H54 (cell line): Measurements from ENCODE around the gene CELF4.
A peak's percentile ranks its signal among the peaks of the same experiment; 100 is the strongest.

Experiments used
- DNase-seq: peaks from one replicate; pipeline ENCODE4 v3.0.0; 2011; ENCODE audit warnings: low spot score, mixed read lengths; ENCODE audit not compliant: insufficient read length
- FAIRE-seq: peaks from 3 replicates; lab custom pipeline; 2011; peaks lifted over from hg19 to GRCh38; lab: Jason Lieb, UNC
- POLR2A ChIP-seq: IDR thresholded peaks from 2 replicates; pipeline ENCODE4 v1.6.1; 2011; ENCODE audit warnings: low read depth, mild to moderate bottlenecking, low read length

The CELF4 gene

GRCh38 chr18:37547196-37547827 lies 18.3 kb downstream of the CELF4 start:
- no peak for TF ChIP-seq POLR2A
- FAIRE-seq (no peak), DNase-seq (no peak)

- DNase-seq: no peak
- no peak for FAIRE-seq
- no peak for TF ChIP-seq POLR2A
Observed at GRCh38 chr18:37546651-37547050, 18.9 kb downstream of the CELF4 start.

GRCh38 chr18:37546272-37546537 lies 19.4 kb downstream of the CELF4 start:
- DNase-seq (no peak), FAIRE-seq (no peak)

GRCh38 chr18:37545461-37546271 lies 19.9 kb downstream of the CELF4 start:
- no peak for FAIRE-seq
- TF ChIP-seq POLR2A: no peak
- DNase-seq: no peak

More at GRCh38 chr18:37546272-37546537, 19.4 kb downstream of the CELF4 start:
- no peak for TF ChIP-seq POLR2A

- no peak for TF ChIP-seq POLR2A
- DNase-seq: no peak
- no peak for FAIRE-seq
Observed at GRCh38 chr18:37544713-37545112, 20.9 kb downstream of the CELF4 start.

- DNase-seq (no peak), FAIRE-seq (no peak)
- no peak for TF ChIP-seq POLR2A
Observed at GRCh38 chr18:37544217-37544616, 21.4 kb downstream of the CELF4 start.

- DNase-seq (no peak), FAIRE-seq (no peak)
- no peak for TF ChIP-seq POLR2A
Observed at GRCh38 chr18:37543321-37543720, 22.3 kb downstream of the CELF4 start.

- TF ChIP-seq POLR2A: no peak
- no peak for FAIRE-seq
- no peak for DNase-seq
Observed at GRCh38 chr18:37541517-37541916, 24.1 kb downstream of the CELF4 start.

- TF ChIP-seq POLR2A: no peak
- peak; percentile 24 for DNase-seq
- no peak for FAIRE-seq
Observed at GRCh38 chr18:37540424-37541138, 25.0 kb downstream of the CELF4 start.

GRCh38 chr18:37539236-37539635 lies 26.4 kb downstream of the CELF4 start:
- FAIRE-seq (no peak), DNase-seq (no peak)
- no peak for TF ChIP-seq POLR2A

- no peak for TF ChIP-seq POLR2A
- FAIRE-seq (no peak), DNase-seq (no peak)
Observed at GRCh38 chr18:37538526-37539205, 26.9 kb downstream of the CELF4 start.

GRCh38 chr18:37537868-37538525 lies 27.6 kb downstream of the CELF4 start:
- no peak for TF ChIP-seq POLR2A
- no peak for FAIRE-seq

GRCh38 chr18:37536656-37537055 lies 28.9 kb downstream of the CELF4 start:
- DNase-seq: no peak
- TF ChIP-seq POLR2A: no peak
- FAIRE-seq: no peak

More at GRCh38 chr18:37537868-37538525, 27.6 kb downstream of the CELF4 start:
- DNase-seq: peak; percentile 67
